ENCODE results near the gene ABCD1.
"Not testable (repeated sequence)": the region's sequence is repeated elsewhere in the genome, so short reads cannot be mapped to it uniquely, and the experiment has no call there.

The ABCD1 gene

DNA sequence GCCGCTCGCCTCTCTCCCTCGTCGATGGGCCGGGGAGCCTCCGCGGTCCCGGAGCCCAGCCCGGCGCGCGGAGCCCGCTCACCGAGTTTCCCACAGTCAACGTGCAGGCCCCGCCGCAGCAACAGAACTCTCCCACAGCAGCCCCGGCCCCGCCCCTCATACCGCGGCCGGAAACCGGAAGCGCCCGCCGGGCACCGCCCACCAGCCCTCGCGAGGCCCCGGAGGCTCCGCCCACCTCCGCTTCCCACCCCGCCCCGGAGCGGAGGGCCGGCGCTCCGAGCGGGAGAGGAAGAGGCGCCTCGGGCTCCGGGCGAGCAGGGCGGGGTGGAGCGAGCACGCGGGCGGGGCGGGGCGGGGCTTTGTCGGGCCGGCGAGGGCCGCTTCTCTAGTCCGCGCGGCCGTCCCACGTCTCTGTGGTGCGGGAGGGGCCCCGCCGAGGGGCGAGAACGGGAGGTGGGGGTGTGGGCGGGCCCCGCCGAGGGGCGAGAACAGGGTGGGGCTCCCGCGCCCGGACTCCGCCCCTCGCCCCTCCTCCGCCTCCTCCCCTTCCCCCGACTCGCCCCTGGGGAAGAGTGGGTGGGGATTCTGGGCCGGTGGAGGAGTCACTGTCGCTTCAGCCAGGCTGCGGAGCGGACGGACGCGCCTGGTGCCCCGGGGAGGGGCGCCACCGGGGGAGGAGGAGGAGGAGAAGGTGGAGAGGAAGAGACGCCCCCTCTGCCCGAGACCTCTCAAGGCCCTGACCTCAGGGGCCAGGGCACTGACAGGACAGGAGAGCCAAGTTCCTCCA is at the start of gene ABCD1, which contains the start of gene BCAP31:
Gene ABCD1, plus strand, starts transcription at position 605 of the 787 bp plus-strand sequence. CDS start 411 bp downstream, outside the sequence.
Gene BCAP31, minus strand, starts transcription at position 136 of the 787 bp plus-strand sequence. CDS start 1,143 bp downstream, outside the sequence.
- peak; percentile 6 for DNase-seq

DNA sequence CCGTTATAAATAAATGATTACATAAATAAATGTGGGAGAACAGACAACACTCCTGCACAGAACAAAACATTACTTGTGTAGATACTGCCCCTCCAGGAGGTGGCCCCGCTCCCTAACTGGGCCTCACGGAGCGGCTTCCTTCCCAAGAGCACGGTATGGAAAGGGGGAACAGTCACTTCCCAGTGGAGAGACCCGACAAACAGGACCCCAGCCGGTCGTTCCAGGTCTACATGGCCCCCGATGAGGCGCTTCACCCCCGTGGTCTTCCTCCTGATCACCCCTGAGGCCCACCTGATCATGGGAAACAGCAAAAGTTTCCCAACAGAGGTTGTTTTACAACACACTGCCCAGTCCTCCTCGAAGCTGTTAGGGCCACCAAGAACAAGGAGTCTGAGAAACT is 43.5 kb upstream of the ABCD1 start:
- DNase-seq: no peak

DNA sequence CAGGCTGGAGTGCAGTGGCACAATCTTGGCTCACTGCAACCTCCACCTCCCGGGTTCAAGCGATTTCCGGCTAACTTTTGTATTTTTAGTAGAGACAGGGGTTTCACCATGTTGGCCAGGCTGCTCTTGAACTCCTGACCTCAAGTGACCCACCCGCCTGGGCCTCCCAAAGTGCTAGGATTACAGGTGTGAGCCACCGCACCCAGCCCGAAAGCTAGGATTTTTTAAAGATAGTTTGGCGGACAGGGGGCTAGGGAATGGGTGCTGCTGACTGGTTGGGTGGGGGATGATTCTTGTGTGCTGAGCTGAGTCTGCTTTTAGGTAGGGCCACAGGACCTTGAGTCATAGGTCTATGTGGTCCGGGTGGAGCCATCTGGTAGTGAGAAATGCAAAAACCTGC is 41.2 kb upstream of the ABCD1 start:
- DNase-seq: not testable (repeated sequence)

DNA sequence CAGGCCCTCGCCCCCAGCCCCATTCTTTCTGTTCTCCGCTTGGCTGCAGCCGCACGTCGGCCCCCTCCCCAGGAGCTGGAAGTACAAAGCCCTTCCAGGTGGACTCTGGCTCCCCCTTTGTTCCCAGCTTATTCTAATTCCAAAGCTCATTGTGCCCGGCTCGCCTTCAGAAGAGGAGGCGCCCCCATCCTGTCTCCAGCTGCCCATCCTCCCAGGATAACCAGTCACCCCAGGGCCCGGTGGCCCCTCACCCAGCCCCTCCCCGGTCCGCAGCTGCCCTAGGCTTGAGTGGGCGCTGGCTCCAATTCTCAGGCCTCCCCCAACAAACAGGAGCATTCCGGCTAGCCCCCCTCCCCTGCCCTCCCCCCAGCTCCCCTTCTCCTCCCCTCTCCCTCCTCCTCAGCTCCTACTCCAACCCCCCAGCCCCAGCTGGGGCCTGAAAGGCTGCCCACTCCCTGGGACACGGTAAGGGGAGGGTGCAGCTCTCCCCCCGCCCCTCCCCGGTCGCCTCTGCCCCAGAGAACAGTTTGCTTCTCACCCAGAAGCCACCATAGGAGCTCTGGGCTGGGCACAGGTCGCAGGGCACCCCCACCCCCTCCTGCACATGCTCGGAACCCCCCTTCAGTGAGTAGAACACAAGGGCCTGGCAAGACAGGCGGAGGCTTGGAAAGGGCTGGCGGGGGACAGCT is 40.0 kb upstream of the ABCD1 start:
- DNase-seq: no peak

DNA sequence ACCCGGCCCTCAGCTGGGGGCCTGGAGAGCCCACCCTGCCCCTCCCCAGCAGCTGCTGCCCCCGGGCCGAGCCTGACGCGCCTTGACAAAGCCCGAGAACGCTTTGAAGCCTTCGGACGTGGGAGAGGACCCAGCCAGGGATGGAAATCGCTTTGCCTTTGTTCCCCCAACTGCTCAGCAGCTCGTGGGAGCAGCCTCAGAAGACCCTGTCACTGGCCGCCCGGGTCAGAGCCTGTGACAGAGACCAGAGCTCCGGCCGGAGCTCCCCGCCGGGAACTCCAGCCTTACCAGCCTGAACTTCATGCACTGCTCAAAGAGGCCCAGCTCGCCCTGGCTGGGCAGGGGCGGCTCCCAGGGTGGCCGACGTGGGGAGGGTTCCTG is 39.5 kb upstream of the ABCD1 start:
- no peak for DNase-seq

DNA sequence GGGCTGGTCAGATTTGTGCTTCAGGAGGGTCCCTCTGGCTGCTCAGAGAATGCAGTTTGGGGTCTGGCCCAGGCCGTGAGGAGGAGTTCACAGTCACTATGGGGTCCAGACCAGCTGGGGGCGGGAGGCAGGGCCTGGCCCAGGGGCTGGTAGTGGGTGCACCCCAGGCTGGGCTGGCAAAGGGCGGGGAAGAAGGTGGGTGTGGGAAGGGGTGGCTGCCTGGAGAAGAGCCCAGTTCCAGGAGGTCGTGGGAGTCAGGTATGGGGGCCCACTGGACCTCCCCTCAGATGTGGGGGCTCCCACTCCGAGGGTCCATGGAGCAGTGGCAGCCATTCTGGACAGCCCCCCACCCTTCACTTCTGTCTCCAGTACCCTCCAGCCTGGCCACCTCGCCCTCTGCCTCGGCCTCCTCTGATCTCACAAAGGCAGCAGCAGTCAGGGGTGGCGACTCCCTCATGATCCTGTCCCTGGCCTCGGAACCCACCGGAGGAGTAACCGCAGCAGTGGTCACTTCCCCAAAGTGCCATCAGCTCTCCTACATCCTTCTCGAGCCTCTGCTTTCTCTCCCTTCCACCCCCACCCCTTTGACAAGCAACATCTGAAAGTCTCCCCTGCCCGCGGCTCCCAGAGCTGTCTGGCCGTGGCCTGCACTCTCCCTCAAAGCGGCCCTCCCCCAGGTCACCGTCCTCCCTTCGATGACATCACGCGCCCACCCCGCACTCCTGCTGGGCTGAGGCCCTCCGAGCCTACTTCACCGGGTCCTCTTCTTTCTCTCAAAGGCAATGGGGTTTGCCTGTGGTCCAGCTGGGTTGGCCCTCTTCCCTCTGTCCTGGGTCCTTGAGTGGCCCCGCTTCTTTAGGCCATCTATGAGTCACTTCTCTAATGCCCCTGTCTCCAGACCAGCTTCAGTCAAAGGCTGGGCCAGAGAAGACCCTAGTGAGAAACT is 38.6 kb upstream of the ABCD1 start:
- DNase-seq: no peak

DNA sequence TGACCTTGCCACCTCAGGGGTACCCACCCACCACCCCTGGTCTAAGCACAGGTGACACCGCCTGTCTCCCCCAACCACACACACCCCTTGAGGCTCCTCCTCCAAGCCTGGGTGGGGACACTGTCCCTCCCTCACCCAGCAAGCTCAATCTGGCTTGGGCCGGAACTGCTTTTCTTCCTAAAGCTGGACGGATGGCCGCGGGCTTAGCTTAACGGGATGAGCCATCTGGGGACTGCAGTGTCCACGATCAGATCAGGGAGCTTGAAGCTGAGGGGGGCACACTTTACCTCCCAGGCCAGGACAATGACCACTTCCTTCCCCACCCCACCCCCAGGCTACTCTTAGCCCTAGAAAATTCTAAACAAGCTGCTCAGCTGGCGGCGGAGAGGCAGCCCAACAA is 37.9 kb upstream of the ABCD1 start:
- DNase-seq: no peak

DNA sequence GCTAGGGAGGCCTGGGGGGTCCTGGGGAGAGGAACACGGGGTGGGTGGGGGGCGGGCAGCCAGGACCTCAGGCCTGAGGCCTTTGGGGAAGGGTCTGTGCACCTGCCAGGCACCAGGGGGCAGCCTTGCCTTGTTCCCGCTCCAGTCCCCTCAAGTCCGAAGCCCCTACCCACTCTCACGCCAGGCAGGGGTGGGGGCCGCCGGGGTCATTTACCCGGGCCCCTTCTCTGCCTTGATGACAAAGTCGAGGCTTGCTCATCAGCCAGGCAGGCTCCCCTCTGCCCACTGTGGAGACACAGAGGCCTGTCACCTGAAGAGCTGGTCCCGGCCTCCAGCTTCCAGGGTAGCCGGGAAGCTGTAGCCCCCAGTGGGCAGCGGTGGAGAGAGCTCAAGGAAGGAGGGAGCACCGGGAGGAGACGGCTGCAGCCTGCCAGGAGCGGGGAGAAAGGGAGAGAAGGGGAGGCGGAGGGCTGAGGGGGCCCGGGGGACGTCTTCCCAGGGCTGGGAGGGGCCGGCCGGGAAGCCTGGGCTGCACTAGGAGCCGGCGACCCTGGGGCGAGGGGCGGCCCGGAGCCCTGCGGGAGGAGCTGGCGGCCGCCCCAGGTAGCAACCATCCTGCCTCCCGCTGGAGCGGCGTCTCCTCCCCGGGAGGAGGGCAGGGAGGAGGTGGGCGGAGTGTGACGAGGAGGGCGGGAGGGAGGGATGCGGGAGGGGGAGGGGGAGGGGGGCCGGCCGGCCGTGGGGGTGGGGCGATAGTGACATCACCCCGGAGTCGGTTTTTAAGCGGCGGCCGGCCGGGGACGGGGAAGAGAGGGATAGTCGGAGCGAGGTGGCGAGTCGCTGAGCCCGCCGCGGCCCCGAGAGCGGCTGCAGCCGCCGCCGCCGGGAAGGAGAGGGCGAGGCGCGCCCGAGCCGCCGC is 37.3 kb upstream of the ABCD1 start, which contains the start of gene SLC6A8:
Gene SLC6A8, plus strand, starts transcription at position 806 of the 919 bp plus-strand sequence. CDS start 649 bp downstream, outside the sequence.
- DNase-seq: peak; percentile 2

DNA sequence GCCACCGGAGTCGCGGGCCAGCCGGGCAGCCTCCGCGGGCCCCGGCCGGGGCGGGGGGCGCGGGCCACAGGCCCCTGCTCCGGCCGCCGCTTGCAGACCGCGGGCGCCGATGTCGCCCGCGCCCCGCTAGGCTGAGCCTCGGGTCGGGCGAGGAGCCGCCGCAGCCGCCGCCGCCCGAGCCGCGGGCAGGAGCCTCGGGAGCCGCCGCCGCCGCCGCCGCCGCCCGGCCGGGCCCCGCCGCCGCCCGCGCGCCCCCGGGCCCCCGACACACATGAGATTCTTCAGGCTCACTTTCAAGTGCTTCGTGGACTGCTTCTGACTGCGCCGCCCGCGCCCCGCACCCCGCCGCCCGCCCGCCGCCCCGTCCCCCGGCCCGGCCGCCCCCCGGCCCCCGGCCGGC is 36.6 kb upstream of the ABCD1 start:
- DNase-seq: no peak

DNA sequence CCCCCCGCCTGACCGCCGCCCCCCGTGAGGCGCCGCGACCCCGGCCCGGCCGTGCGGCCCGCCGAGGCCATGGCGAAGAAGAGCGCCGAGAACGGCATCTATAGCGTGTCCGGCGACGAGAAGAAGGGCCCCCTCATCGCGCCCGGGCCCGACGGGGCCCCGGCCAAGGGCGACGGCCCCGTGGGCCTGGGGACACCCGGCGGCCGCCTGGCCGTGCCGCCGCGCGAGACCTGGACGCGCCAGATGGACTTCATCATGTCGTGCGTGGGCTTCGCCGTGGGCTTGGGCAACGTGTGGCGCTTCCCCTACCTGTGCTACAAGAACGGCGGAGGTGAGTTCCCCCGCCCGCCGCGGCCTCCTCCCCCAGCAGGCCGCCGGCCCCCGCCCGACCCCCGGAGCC is 36.1 kb upstream of the ABCD1 start:
- no peak for DNase-seq

DNA sequence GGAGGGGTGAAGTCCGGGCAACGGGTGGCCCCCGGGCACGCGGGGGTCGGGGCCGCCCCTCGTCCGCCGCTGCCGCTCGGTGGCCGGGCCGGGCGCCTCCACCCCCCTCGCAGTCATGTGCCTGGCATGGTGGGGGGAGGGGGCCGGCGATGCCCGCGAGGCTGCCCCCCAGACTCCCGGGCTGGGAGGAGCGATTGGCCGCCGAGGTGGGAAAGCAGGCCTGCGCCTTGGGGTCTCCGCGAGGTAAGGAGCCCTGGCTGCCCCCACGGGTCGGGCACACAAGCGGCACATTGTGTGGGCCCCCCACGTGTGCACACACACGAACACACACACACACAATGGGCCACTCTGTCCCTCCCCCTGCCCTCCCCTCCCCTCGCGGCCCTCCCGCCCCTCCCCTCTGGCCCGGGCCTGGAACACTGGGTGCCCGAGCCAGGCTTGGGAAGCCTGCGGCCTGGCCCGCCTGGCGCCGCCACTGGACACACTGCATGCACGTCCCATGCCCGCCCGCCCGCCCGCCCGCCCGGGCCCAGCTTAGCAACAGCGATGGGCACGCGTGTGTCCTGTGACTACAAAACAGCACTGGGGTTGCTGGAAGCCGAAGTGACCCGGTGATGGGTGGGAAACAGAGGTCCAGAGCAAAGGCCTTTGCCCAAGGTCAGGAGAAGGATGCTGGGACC is 35.6 kb upstream of the ABCD1 start:
- DNase-seq: no peak

DNA sequence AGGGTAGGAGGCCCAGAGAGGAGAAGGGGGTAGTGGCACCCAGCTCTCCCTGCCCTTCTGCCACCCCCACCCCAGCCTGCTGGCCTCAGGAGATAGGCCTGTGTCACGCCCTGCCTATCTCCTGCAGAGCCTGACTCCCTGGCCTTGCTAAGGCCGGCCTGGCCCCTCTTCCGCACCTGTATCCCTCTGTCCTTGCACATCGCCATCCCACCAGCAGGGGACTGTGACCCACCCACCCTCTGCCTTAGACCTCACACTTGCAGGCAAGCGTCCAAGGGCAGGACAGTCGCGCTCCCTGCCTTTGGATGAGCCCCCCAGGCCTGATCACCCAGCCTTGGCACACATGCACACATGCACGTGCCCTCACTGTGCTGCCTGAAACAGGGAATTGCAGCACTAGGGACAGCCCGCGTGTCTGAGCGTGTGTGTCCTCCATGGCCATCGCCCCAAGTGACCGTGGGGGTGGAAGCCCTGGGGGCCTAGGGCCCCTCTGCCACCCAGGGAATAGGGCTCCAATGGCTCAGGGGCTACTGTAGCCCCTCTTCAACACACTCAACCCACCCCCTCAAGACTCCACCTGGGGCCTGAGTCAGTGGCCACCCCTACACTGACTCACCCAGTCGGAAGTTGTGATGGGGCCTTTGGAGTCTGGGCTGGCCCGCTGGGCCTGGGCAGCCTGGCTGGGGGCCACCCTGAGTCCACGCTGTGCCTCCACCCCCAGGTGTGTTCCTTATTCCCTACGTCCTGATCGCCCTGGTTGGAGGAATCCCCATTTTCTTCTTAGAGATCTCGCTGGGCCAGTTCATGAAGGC is 34.8 kb upstream of the ABCD1 start:
- DNase-seq: no peak

DNA sequence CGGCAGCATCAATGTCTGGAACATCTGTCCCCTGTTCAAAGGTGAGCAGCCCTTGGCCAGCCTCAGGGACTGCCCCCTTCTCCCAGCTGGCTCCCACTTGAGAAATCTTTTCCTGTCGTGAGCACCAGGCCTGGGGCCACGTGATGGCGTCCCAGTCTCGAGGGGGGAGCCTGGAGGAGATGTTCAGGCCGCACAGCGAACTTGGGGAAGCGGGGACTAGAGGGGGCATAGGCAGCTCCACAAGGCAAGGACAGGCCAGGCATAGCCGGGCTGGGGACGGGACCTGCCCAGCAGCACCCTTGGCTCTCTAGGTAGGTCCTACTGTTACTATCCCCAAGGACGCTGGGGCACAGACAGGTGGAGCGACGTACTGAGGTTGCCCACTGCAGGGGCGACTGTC is 34.2 kb upstream of the ABCD1 start:
- no peak for DNase-seq

DNA sequence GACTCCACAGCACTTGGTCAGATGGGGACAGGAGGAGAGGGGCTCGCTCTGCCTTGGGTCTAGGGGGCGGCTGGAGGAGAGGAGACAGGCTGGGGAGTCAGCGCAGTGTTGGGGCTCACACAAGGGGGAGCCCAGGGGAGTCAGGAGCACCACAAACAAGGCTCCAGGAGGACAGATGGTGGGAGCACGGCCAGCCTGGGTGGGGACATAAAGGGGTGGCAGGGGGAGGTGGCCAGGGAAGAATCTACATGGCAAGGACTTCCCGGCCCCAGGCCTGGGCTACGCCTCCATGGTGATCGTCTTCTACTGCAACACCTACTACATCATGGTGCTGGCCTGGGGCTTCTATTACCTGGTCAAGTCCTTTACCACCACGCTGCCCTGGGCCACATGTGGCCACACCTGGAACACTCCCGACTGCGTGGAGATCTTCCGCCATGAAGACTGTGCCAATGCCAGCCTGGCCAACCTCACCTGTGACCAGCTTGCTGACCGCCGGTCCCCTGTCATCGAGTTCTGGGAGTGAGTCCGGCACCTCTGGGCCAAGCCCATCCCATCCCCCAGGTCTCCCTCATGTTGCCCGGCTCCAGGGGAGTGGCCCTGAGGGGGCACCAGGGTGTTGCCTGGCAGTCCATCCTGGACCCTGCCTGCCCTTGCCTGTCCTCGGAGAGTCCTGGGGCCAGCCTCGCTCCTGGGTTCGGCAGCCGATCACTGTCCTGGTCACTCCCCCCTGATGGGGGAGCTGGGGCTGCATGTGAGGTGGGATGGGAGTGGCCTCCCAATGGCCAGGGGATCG is 33.4 kb upstream of the ABCD1 start:
- DNase-seq: not testable (repeated sequence)

DNA sequence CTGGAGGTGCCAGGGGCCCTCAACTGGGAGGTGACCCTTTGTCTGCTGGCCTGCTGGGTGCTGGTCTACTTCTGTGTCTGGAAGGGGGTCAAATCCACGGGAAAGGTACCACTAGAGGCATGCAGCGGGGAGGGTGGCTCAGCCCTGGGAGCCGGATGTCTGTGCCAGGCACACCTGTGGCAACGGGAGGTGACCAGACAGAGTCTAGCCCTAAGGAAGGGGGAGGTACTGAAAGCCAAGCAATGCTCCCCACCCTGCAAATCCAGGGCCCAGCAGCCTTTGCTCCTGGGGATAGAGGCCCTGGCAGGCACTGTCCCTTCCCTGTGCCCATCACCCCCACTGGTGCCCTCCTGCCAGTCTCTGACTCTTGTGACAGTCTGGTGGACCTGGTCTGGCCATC is 32.7 kb upstream of the ABCD1 start:
- no peak for DNase-seq

DNA sequence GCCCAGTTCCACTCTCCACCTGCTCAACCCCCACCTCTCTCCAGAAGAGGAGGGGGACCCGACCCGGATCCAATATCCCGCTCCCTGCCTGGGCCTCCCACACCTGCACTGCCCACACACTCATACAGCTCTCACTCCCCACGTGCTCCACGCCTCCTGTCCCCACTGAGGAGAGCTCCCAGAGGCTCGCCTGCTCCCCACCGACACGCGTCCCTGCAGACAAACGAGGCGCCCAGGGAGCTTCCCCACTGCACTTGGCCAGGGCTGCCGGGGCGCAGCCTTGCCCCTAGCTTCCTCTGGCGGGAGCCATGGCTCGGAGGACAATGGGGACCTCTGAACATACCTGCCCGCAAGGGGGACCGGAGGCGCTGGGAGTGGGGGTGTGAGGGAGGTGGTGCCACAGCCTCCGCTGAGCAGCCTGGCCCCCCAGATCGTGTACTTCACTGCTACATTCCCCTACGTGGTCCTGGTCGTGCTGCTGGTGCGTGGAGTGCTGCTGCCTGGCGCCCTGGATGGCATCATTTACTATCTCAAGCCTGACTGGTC is 32.0 kb upstream of the ABCD1 start:
- DNase-seq: no peak

DNA sequence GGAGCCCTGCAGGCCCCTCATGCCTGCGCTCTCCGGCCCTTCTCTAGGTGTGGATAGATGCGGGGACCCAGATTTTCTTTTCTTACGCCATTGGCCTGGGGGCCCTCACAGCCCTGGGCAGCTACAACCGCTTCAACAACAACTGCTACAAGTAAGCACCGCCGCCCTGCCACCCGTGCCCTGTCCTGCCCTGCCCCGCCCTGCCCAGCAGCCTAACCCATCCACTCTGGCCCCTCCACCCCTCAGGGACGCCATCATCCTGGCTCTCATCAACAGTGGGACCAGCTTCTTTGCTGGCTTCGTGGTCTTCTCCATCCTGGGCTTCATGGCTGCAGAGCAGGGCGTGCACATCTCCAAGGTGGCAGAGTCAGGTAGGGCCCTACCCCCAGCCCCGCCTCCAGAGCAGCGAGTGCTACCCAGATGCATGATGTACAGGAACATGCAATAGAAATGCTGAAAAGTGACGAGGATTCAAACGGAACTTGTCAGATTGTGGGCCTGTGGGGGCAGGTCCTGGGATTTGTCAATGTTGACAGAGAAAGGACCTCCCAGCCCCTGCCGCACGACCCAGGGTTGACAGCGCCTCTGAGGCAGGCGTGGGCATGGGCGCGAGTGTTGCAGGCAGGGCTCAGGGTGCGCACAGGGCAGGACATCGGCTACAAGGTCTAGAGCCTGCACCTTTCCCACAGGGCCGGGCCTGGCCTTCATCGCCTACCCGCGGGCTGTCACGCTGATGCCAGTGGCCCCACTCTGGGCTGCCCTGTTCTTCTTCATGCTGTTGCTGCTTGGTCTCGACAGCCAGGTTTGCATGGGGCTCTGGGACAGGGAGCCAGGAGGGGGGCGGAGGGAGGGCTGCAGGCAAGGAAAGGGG is 31.2 kb upstream of the ABCD1 start:
- DNase-seq: no peak

DNA sequence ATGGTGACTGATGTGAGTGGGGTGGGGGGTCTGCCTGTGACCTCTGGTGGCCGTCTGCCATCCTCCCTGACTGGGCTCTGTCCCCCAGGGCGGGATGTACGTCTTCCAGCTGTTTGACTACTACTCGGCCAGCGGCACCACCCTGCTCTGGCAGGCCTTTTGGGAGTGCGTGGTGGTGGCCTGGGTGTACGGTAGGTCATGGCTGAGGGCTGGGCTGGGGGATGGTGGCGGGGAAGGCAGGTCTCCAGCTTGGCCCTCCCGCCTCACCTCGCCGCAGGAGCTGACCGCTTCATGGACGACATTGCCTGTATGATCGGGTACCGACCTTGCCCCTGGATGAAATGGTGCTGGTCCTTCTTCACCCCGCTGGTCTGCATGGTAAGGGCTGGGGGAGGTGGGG is 30.4 kb upstream of the ABCD1 start:
- not testable (repeated sequence) for DNase-seq

Measured in NCI-H1436 treated with DMSO at 0.1 percent for 48 hours (cell line).